HepG2 (cell line): ENCODE data around the gene SHC1. TPM values are rescaled to one million over a fixed set of nuclear protein-coding genes. Genes with fewer than 3 reads are reported as not detected.

Source experiments
- CENPBD1 ChIP-seq: sonication (generic); formaldehyde crosslinking; IDR thresholded peaks from 2 replicates; pipeline ENCODE4 v1.8.0; 2022; ENCODE audit warnings: missing genetic modification reagents, low read depth, mild to moderate bottlenecking, borderline replicate concordance
- ELF3 ChIP-seq: IDR thresholded peaks from 2 replicates; pipeline ENCODE4 v1.6.1; 2016; ENCODE audit warnings: missing genetic modification reagents, missing compliant biosample characterization
- FIP1L1 ChIP-seq: fragments of 200-400 bp; formaldehyde crosslinking; IDR thresholded peaks from 2 replicates; pipeline ENCODE4 v1.6.1; 2018; ENCODE audit warnings: low read depth, mild to moderate bottlenecking, low read length, moderate library complexity, borderline replicate concordance; ENCODE audit not compliant: insufficient read depth
- FOXA1 ChIP-seq, 2 experiments: fragments of 450-650 bp in 1 of 2; sonication (generic) in 1 of 2; formaldehyde crosslinking in 1 of 2; IDR thresholded peaks; 2 replicates each; pipeline versions ENCODE4 v1.4.0 to v1.6.1; 2016 to 2020; ENCODE audit warnings: missing genetic modification reagents in 1 of 2
- FOXP4 ChIP-seq: sonication (generic); formaldehyde crosslinking; IDR thresholded peaks from 2 replicates; pipeline ENCODE4 v1.4.0; 2020; ENCODE audit warnings: missing genetic modification reagents
- HMGXB4 ChIP-seq, 2 experiments: sonication (generic) in 1 of 2; formaldehyde crosslinking in 1 of 2; IDR thresholded peaks; 2 replicates each; pipeline versions ENCODE4 v1.4.0 to v1.6.1; 2018 to 2020; ENCODE audit warnings: missing genetic modification reagents in 2 of 2, borderline replicate concordance in 1 of 2, low read depth in 1 of 2, mild to moderate bottlenecking in 1 of 2, missing biosample characterization in 1 of 2
- HOXA7 ChIP-seq: sonication (generic); formaldehyde crosslinking; IDR thresholded peaks from 2 replicates; pipeline ENCODE4 v1.8.1; 2022; ENCODE audit warnings: mild to moderate bottlenecking, missing genetic modification reagents, moderate library complexity
- KLF12 ChIP-seq: sonication (generic); formaldehyde crosslinking; IDR thresholded peaks from 2 replicates; pipeline ENCODE4 v1.4.0; 2020; ENCODE audit warnings: missing genetic modification reagents, borderline replicate concordance
- MTA3 ChIP-seq: sonication (generic); formaldehyde crosslinking; IDR thresholded peaks from 2 replicates; pipeline ENCODE4 v1.4.0; 2020; ENCODE audit warnings: missing genetic modification reagents
- POGK ChIP-seq: sonication (generic); formaldehyde crosslinking; conservative IDR thresholded peaks from 2 replicates; pipeline ENCODE4 v1.8.0; 2022; ENCODE audit warnings: mild to moderate bottlenecking, moderate library complexity, missing genetic modification reagents
- REPIN1 ChIP-seq: sonication (generic); formaldehyde crosslinking; IDR thresholded peaks from 2 replicates; pipeline ENCODE4 v1.8.0; 2022; ENCODE audit warnings: missing genetic modification reagents, low read depth, mild to moderate bottlenecking, borderline replicate concordance
- SALL1 ChIP-seq: sonication (generic); formaldehyde crosslinking; IDR thresholded peaks from 2 replicates; pipeline ENCODE4 v1.8.0; 2022; ENCODE audit warnings: mild to moderate bottlenecking, missing genetic modification reagents
- SALL2 ChIP-seq: sonication (generic); formaldehyde crosslinking; IDR thresholded peaks from 2 replicates; pipeline ENCODE4 v1.8.1; 2023; ENCODE audit warnings: mild to moderate bottlenecking, missing genetic modification reagents, inconsistent platforms
- ZNF160 ChIP-seq: sonication (generic); formaldehyde crosslinking; IDR thresholded peaks from 2 replicates; pipeline ENCODE4 v1.8.0; 2022; ENCODE audit warnings: mild to moderate bottlenecking, inconsistent platforms, missing genetic modification reagents
- ZNF446 ChIP-seq: sonication (generic); formaldehyde crosslinking; IDR thresholded peaks from 2 replicates; pipeline ENCODE4 v1.5.0; 2020; ENCODE audit warnings: mild to moderate bottlenecking, missing genetic modification reagents
- ZNF782 ChIP-seq: sonication (generic); formaldehyde crosslinking; IDR thresholded peaks from 2 replicates; pipeline ENCODE4 v1.4.0; 2020; ENCODE audit warnings: missing genetic modification reagents, mild to moderate bottlenecking, borderline replicate concordance
- ZNF879 ChIP-seq: sonication (generic); formaldehyde crosslinking; IDR thresholded peaks from 2 replicates; pipeline ENCODE4 v1.8.1; 2023; ENCODE audit warnings: missing genetic modification reagents
- polyA plus RNA-seq, 8 experiments: library from polyadenylated mRNA; depleted of rRNA in 3 of 8; stranded (reverse) in 7 of 8; unstranded in 1 of 8; fragments of >200 nt; fragmentation: Illumina TruSeq in 4 of 8; extraction: Trizol in 4 of 8; gene quantifications; 2 replicates each; pipeline versions ENCODE4 v1.2.1 to v1.2.3, GENCODE V29; 2011 to 2016; ENCODE audit warnings: low read depth in 4 of 8, missing spikeins in 1 of 8, mixed read lengths in 1 of 8; ENCODE audit not compliant: insufficient read depth in 1 of 8
- total RNA-seq, 5 experiments: library from RNA; depleted of rRNA; stranded (reverse); fragments of >200 nt; fragmentation: Illumina TruSeq; extraction: Trizol; gene quantifications; 2 replicates each; pipeline ENCODE4 v1.2.3, GENCODE V29; 2016; ENCODE audit warnings: low read depth in 1 of 5
- TF ChIP-seq, protein P1 (sequence below): sonication (generic); formaldehyde crosslinking; IDR thresholded peaks from 2 replicates; pipeline ENCODE4 v1.8.0; 2022; ENCODE audit warnings: mild to moderate bottlenecking, missing genetic modification reagents; ENCODE audit not compliant: insufficient replicate concordance

SHC1 gene
- total and polyA plus RNA-seq, 2 of the 13 experiments (the other 11 are each of a cell fraction or from before 2014, with no cell fraction given), result 52.0 to 137 TPM

DNA sequence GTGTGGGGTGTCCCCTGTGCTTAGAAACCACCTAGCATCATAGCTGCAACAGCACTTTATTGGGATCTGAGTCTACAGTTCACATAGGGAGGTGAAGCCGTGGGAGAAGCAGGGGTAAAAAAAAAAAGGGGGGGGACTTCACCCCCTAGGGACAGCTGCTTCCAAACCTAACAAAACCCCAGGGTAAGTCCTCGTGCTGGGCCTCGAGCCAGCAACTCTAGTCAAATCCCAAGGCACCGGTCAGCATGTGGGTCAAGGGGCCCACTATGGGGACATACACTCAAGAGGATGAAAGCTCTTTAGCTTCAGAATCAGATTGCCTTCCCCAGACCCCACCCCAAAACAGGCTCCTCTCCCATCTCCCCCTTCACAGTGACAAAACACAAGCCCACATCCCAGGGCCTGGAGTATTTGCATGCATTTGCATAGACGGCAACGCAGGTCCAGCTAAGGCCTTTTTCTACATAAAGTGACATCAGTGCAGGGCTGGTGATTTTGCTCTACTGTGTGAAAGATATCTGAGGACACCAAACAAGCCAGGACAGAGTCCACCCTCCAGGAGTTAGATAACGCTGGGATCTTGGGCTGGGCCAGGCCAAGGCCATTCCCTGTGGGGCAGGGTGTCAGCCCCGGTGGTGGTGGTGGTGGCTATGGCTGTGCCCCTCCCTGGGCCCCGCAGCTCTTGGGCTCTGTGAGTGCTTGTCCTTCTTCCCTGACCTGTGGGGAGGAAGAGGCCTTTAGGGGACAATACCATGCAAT, 26.0 kb downstream of the SHC1 start (continued):
- peak; percentile 5 to 25; a peak in 2 of 4 replicates for TF ChIP-seq HMGXB4 (CRISPR knock-in tag; IDR thresholded peaks at IDR 0.05; ENCODE audit: borderline replicate concordance in 1 of 2, low read depth in 1 of 2)
- TF ChIP-seq HOXA7 (CRISPR knock-in tag), result no peak
- TF ChIP-seq KLF12 (CRISPR knock-in tag), result no peak
- peak; percentile 88 for TF ChIP-seq SALL1 (CRISPR knock-in tag)
- TF ChIP-seq FIP1L1, result no peak
- TF ChIP-seq, protein P1, sequence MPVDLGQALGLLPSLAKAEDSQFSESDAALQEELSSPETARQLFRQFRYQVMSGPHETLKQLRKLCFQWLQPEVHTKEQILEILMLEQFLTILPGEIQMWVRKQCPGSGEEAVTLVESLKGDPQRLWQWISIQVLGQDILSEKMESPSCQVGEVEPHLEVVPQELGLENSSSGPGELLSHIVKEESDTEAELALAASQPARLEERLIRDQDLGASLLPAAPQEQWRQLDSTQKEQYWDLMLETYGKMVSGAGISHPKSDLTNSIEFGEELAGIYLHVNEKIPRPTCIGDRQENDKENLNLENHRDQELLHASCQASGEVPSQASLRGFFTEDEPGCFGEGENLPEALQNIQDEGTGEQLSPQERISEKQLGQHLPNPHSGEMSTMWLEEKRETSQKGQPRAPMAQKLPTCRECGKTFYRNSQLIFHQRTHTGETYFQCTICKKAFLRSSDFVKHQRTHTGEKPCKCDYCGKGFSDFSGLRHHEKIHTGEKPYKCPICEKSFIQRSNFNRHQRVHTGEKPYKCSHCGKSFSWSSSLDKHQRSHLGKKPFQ, result no peak
- peak; percentile 44; the same call in 1 of the 2 replicates for TF ChIP-seq ELF3 (CRISPR knock-in tag)
- TF ChIP-seq MTA3, result no peak
- no peak for TF ChIP-seq CENPBD1
- TF ChIP-seq ZNF160 (CRISPR knock-in tag), result peak; percentile 42; the same call in 1 of the 2 replicates
- TF ChIP-seq ZNF446, result no peak
- TF ChIP-seq SALL2, result 0 out of 2 replicates have a peak, but pooled peaks have one; percentile 36
- peak; percentile 69; the same call in 1 of the 2 replicates for TF ChIP-seq FOXP4 (CRISPR knock-in tag)
- peak; percentile 69; the same call in 1 of the 2 replicates for TF ChIP-seq POGK
- TF ChIP-seq ZNF782 (CRISPR knock-in tag), result peak; percentile 40; the same call in 1 of the 2 replicates
- 0 out of 2 replicates have a peak, but pooled peaks have one; percentile 73 for TF ChIP-seq ZNF879 (CRISPR knock-in tag)
- TF ChIP-seq REPIN1 (CRISPR knock-in tag), result peak; percentile 52; the same call in 1 of the 2 replicates
- no peak for TF ChIP-seq FOXA1 (IDR thresholded peaks at IDR 0.05)
- TF ChIP-seq FOXA1 (CRISPR knock-in tag; IDR thresholded peaks at IDR 0.05), result peak; percentile 37; the same call in 1 of the 2 replicates
